Breast epithelium (tissue), 4 donors: ENCODE measurements around the gene DPP8. TPM values are rescaled to one million over a fixed set of nuclear protein-coding genes. Genes with fewer than 3 reads are reported as not detected.

Experiments
- DNase-seq, 2 donors: peaks; one replicate each; pipeline ENCODE4 v3.0.0-alpha.2; 2019; ENCODE audit warnings: low spot score in 2 of 2
- H3K27ac ChIP-seq, 2 donors: fragments of 200-600 bp; sonication (generic) in 1 of 2; one replicate each; pipeline ENCODE4 v1.5.1; 2016 to 2019; ENCODE audit warnings: mild to moderate bottlenecking in 1 of 2
- H3K27me3 ChIP-seq, 2 donors: fragments of 200-600 bp; sonication (generic) in 1 of 2; one replicate each; pipeline versions ENCODE4 v1.5.1 to v1.6.0; 2017 to 2019; ENCODE audit warnings: control low read depth in 1 of 2, mild to moderate bottlenecking in 1 of 2
- H3K36me3 ChIP-seq: fragments of 200-600 bp; one replicate; pipeline ENCODE4 v1.5.1; 2019
- H3K4me1 ChIP-seq, 2 donors: fragments of 200-600 bp; sonication (generic); one replicate each; pipeline ENCODE4 v1.5.1; 2016 to 2019; ENCODE audit warnings: control low read depth in 1 of 2
- H3K4me3 ChIP-seq, 3 donors: fragments of 200-600 bp; sonication (generic); 1 replicate in 2 of 3; 2 replicates in 1 of 3; pipeline ENCODE4 v1.5.1; 2016 to 2019; ENCODE audit warnings: mild to moderate bottlenecking in 3 of 3, moderate library complexity in 2 of 3
- H3K9me3 ChIP-seq, 2 donors: fragments of 200-600 bp; sonication (generic) in 1 of 2; one replicate each; pipeline ENCODE4 v1.5.1; 2016 to 2019; ENCODE audit warnings: control low read depth in 1 of 2
- CTCF ChIP-seq, 3 donors: fragments of 450-650 bp; IDR thresholded peaks; one replicate each; pipeline ENCODE4 v1.5.1; 2016 to 2017; ENCODE audit warnings: antibody characterized with exemption in 3 of 3, mild to moderate bottlenecking in 3 of 3, moderate library complexity in 3 of 3
- POLR2A ChIP-seq: fragments of 450-650 bp; IDR thresholded peaks from one replicate; pipeline ENCODE4 v1.6.1; 2016; ENCODE audit warnings: antibody characterized with exemption, mild to moderate bottlenecking, moderate library complexity
- POLR2AphosphoS5 ChIP-seq, 3 donors: sonication (generic); formaldehyde crosslinking; IDR thresholded peaks; one replicate each; pipeline ENCODE4 v1.6.1; 2017; ENCODE audit warnings: antibody characterized with exemption in 3 of 3
- intact Hi-C: fragments of 100-400 bp; cut with DNase I; formaldehyde crosslinking; loops from one replicate; pipeline ENCODE4 v1.15.1; 2023; ENCODE audit warnings: low total_unique reads
- total RNA-seq, 3 donors: library from RNA; depleted of rRNA; stranded (reverse); fragments of >200 nt; gene quantifications; one replicate each; pipeline ENCODE4 v1.1.0, GENCODE V29; 2016

The DPP8 gene
- total RNA-seq, 3 donors from 2014 or later: 35.0 to 47.0 (median 42.6) TPM

GRCh38 chr15:65404186-65404872 is 113.2 kb downstream of the DPP8 start:
- Histone ChIP-seq H3K27me3 (no peaks in the 10 kb centered on the region), H3K9me3 (no peaks in the 10 kb centered on the region), H3K36me3 (no peaks in the 10 kb centered on the region), H3K4me3 (no peak overlapping the region), H3K4me1 (no peaks in the 10 kb centered on the region), H3K27ac (no peak overlapping the region)
- TF ChIP-seq CTCF (IDR thresholded peaks at IDR 0.05): no peak
- TF ChIP-seq POLR2A: no peak
- no peak for TF ChIP-seq POLR2AphosphoS5 (IDR thresholded peaks at IDR 0.05)
- intact Hi-C loops: no loop called here
- no peak for DNase-seq

- no peaks in the 10 kb centered on the region for H3K9me3 ChIP-seq
- intact Hi-C loops: no loop called here
Observed at GRCh38 chr15:65402961-65403360, 114.5 kb downstream of the DPP8 start.

GRCh38 chr15:65401611-65402240 is 115.8 kb downstream of the DPP8 start:
- Histone ChIP-seq H3K4me1 (no peaks in the 10 kb centered on the region), H3K4me3 (no peak overlapping the region), H3K9me3 (no peaks in the 10 kb centered on the region), H3K36me3 (no peaks in the 10 kb centered on the region), H3K27ac (no peak overlapping the region), H3K27me3 (peaks cover 0 to 7% of the 10 kb centered on the region in 2 donors)
- no peak for TF ChIP-seq POLR2A
- no peak for TF ChIP-seq CTCF (IDR thresholded peaks at IDR 0.05)
- no peak for TF ChIP-seq POLR2AphosphoS5 (IDR thresholded peaks at IDR 0.05)
- no peak for DNase-seq
- intact Hi-C loops: no loop called here

More at GRCh38 chr15:65402961-65403360, 114.5 kb downstream of the DPP8 start:
- H3K27me3 ChIP-seq: no peaks in the 10 kb centered on the region
- TF ChIP-seq CTCF (IDR thresholded peaks at IDR 0.05): no peak
- TF ChIP-seq POLR2A: no peak
- TF ChIP-seq POLR2AphosphoS5 (IDR thresholded peaks at IDR 0.05): no peak
- H3K36me3 ChIP-seq: no peaks in the 10 kb centered on the region
- DNase-seq: no peak
- H3K27ac ChIP-seq: no peak overlapping the region
- H3K4me3 ChIP-seq: no peak overlapping the region
- no peaks in the 10 kb centered on the region for H3K4me1 ChIP-seq

- no peaks in the 10 kb centered on the region for H3K4me1 ChIP-seq
- no peak for TF ChIP-seq POLR2AphosphoS5 (IDR thresholded peaks at IDR 0.05)
- no peak for TF ChIP-seq POLR2A
- TF ChIP-seq CTCF (IDR thresholded peaks at IDR 0.05): peak in 2 of 3 donors; percentile 22 to 54
- H3K4me3 ChIP-seq: no peak overlapping the region
- H3K27ac ChIP-seq: no peak overlapping the region
- intact Hi-C loops: no loop called here
- H3K9me3 ChIP-seq: no peaks in the 10 kb centered on the region
- H3K27me3 ChIP-seq: peaks cover 0 to 14% of the 10 kb centered on the region in 2 donors
- DNase-seq: no peak
- no peaks in the 10 kb centered on the region for H3K36me3 ChIP-seq
Observed at GRCh38 chr15:65400760-65401610, 116.5 kb downstream of the DPP8 start.
